ENCODE results near the gene AHNAK2. TPM values are rescaled to one million over a fixed set of nuclear protein-coding genes. Genes with fewer than 3 reads are reported as not detected.

AHNAK2 gene
- total RNA-seq, 1 experiment from 2014 or later: 223 TPM

DNA sequence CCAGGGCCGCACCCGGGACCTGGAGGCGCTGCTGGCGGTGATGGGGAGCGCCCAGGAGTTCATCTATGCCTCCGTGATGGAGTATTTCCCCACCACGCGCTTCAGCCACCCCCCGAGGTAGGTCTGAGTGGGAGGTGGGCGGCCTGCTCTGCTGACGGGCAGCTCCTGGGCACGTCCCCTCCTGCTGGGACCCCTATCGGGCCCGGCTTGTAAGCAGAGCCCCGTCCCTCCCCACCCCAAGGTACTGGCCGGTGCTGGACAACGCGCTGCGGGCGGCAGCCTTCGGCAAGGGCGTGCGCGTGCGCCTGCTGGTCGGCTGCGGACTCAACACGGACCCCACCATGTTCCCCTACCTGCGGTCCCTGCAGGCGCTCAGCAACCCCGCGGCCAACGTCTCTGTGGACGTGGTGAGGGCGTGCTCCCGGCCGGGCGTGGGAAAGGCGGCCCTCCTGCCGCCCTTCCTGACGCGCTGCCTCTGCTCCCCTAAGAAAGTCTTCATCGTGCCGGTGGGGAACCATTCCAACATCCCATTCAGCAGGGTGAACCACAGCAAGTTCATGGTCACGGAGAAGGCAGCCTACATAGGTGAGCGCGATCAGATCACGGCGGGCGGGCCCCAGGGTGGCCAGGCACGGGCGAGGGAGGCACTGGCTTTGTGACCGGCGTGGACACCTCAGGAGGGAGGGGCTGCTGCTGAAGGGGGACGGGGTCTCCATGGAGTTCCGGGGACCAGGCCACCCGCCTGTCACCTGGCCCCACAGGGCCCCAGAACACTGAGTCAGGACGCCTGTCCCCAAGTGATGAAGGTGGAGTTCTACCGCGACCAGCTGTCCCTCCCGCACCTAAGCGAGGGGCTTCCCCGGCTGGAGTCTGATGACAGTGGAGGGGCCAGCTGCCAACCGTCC is 46.2 kb downstream of the AHNAK2 start:
- intact Hi-C loops (cut with micrococcal nuclease; ENCODE audit: unreplicated experiment) (no loop called here), in situ Hi-C loops (cut with HindIII; ENCODE audit: low pct_unique_long_range_greater_than_20kb, low sequenced_read_pairs) (no loop called here)
- no peaks in the 10 kb centered on the region for H3K27me3 ChIP-seq (ENCODE audit: control insufficient read depth, insufficient read depth, low read length)
- ChIA-PET CTCF (interaction anchor here (1.0 kb wide), 1 partner anchor 13 kb away, joined by 3 read pairs; no protein-coding TSS in a partner anchor), POLR2A (no interaction called here)
- no peaks in the 10 kb centered on the region for H3K36me3 ChIP-seq (ENCODE audit: control insufficient read depth, insufficient read depth, low read length)
- DNase-seq (ENCODE audit: low read depth, low spot score) (no peak), ATAC-seq (no peak)
- TF ChIP-seq, protein P1, sequence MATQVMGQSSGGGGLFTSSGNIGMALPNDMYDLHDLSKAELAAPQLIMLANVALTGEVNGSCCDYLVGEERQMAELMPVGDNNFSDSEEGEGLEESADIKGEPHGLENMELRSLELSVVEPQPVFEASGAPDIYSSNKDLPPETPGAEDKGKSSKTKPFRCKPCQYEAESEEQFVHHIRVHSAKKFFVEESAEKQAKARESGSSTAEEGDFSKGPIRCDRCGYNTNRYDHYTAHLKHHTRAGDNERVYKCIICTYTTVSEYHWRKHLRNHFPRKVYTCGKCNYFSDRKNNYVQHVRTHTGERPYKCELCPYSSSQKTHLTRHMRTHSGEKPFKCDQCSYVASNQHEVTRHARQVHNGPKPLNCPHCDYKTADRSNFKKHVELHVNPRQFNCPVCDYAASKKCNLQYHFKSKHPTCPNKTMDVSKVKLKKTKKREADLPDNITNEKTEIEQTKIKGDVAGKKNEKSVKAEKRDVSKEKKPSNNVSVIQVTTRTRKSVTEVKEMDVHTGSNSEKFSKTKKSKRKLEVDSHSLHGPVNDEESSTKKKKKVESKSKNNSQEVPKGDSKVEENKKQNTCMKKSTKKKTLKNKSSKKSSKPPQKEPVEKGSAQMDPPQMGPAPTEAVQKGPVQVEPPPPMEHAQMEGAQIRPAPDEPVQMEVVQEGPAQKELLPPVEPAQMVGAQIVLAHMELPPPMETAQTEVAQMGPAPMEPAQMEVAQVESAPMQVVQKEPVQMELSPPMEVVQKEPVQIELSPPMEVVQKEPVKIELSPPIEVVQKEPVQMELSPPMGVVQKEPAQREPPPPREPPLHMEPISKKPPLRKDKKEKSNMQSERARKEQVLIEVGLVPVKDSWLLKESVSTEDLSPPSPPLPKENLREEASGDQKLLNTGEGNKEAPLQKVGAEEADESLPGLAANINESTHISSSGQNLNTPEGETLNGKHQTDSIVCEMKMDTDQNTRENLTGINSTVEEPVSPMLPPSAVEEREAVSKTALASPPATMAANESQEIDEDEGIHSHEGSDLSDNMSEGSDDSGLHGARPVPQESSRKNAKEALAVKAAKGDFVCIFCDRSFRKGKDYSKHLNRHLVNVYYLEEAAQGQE (IDR thresholded peaks at IDR 0.05; ENCODE audit: insufficient read depth in 1 of 2, low read depth in 2 of 2, low read length in 1 of 2): no peak
- TF ChIP-seq, protein P2, sequence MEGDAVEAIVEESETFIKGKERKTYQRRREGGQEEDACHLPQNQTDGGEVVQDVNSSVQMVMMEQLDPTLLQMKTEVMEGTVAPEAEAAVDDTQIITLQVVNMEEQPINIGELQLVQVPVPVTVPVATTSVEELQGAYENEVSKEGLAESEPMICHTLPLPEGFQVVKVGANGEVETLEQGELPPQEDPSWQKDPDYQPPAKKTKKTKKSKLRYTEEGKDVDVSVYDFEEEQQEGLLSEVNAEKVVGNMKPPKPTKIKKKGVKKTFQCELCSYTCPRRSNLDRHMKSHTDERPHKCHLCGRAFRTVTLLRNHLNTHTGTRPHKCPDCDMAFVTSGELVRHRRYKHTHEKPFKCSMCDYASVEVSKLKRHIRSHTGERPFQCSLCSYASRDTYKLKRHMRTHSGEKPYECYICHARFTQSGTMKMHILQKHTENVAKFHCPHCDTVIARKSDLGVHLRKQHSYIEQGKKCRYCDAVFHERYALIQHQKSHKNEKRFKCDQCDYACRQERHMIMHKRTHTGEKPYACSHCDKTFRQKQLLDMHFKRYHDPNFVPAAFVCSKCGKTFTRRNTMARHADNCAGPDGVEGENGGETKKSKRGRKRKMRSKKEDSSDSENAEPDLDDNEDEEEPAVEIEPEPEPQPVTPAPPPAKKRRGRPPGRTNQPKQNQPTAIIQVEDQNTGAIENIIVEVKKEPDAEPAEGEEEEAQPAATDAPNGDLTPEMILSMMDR (IDR thresholded peaks at IDR 0.05): no peak
- TF ChIP-seq POLR2AphosphoS5 (IDR thresholded peaks at IDR 0.05; ENCODE audit: low read depth, low read length): no peak
- no peak for TF ChIP-seq TCF7L2 (IDR thresholded peaks at IDR 0.05; ENCODE audit: low read depth, low read length)
- TF ChIP-seq SIN3A (IDR thresholded peaks at IDR 0.05; ENCODE audit: borderline replicate concordance, insufficient read depth, low read depth, low read length): no peak
- no TSS peak for BruUV-seq (replicated peaks)
- no peak overlapping the region for H3K4me3 ChIP-seq (ENCODE audit: low read depth in 2 of 2, low read length in 2 of 2)
- H3K9me3 ChIP-seq (ENCODE audit: control insufficient read depth, insufficient read depth, low read depth, low read length): no peaks in the 10 kb centered on the region
- no peak overlapping the region for H3K27ac ChIP-seq (ENCODE audit: low read length)
- no peaks in the 10 kb centered on the region for H3K4me1 ChIP-seq (ENCODE audit: control insufficient read depth, insufficient read depth, low read length)

DNA sequence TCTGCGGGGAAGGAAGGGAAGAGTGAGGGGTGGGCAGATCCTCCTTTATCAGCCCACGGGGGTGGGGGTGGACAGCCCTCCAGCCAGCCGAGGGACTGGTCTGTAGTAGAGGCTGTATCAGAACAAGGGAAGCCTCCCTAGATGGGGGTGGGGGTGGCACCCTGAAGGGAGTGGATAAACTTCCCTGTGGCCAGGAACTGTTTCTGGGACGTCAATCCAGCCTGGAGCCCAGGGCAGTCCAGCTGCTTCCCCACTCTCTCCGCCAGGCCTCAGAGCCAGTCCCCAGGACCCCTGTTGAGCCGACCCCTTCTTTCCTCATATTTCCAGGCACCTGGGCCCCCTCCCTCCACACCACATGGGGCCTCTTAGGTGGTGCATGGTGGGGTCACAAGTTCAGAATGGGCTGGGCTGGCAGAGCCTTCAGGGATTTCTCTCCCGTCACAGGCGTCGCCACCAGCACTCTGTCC is 46.8 kb downstream of the AHNAK2 start:
- no peaks in the 10 kb centered on the region for H3K36me3 ChIP-seq (ENCODE audit: control insufficient read depth, insufficient read depth, low read length)
- ChIA-PET CTCF (no interaction called here), POLR2A (no interaction called here)
- no TSS peak for BruUV-seq (replicated peaks)
- H3K9me3 ChIP-seq (ENCODE audit: control insufficient read depth, insufficient read depth, low read depth, low read length): no peaks in the 10 kb centered on the region
- no peaks in the 10 kb centered on the region for H3K4me1 ChIP-seq (ENCODE audit: control insufficient read depth, insufficient read depth, low read length)
- no peaks in the 10 kb centered on the region for H3K27me3 ChIP-seq (ENCODE audit: control insufficient read depth, insufficient read depth, low read length)
- TF ChIP-seq, protein P2 (IDR thresholded peaks at IDR 0.05): no peak
- TF ChIP-seq SIN3A (IDR thresholded peaks at IDR 0.05; ENCODE audit: borderline replicate concordance, insufficient read depth, low read depth, low read length) (no peak), TCF7L2 (IDR thresholded peaks at IDR 0.05; ENCODE audit: low read depth, low read length) (no peak), POLR2AphosphoS5 (IDR thresholded peaks at IDR 0.05; ENCODE audit: low read depth, low read length) (no peak)
- TF ChIP-seq, protein P1 (IDR thresholded peaks at IDR 0.05; ENCODE audit: insufficient read depth in 1 of 2, low read depth in 2 of 2, low read length in 1 of 2): no peak
- no peak for ATAC-seq
- no peak for DNase-seq (ENCODE audit: low read depth, low spot score)
- no peak overlapping the region for H3K27ac ChIP-seq (ENCODE audit: low read length)
- intact Hi-C loops (cut with micrococcal nuclease; ENCODE audit: unreplicated experiment) (no loop called here), in situ Hi-C loops (cut with HindIII; ENCODE audit: low pct_unique_long_range_greater_than_20kb, low sequenced_read_pairs) (no loop called here)
- H3K4me3 ChIP-seq (ENCODE audit: low read depth in 2 of 2, low read length in 2 of 2): no peak overlapping the region
